Measurements from ENCODE around the gene CTU2. TPM values are rescaled to one million over a fixed set of nuclear protein-coding genes. Genes with fewer than 3 reads are reported as not detected.

The CTU2 gene
- total and polyA plus RNA-seq, 2 experiments from 2014 or later, result 5.9 to 19.5 TPM

DNA sequence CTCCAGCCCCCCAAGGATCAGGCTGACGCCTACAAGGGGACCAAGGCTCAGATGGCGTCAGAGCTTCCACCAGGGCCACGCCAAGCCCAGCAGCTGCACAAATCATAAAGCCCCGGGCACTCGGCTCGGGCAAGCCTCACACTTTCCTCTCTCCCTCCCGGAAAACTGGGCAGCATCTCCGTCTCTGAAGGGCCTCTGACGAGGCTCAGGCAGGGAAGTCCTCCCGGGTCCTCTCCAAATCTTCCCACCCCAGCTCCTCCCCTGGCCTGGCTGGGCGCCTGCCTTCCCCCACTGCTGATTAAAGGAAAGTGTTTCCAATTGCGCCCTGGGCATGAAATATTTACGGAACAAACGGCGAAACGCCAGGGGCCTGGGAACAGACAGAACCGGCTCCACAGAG, 40.2 kb downstream of the CTU2 start:
- no peaks in the 10 kb centered on the region for H3K27me3 ChIP-seq
- DNase-seq (ENCODE audit: low spot score), result no peak
- TF ChIP-seq EZH2phosphoT487 (IDR thresholded peaks at IDR 0.05; ENCODE audit: low read depth, severe bottlenecking, unreplicated experiment) (no peak), EZH2 (IDR thresholded peaks at IDR 0.05; ENCODE audit: borderline replicate concordance) (no peak)
- TF ChIP-seq, protein P1, sequence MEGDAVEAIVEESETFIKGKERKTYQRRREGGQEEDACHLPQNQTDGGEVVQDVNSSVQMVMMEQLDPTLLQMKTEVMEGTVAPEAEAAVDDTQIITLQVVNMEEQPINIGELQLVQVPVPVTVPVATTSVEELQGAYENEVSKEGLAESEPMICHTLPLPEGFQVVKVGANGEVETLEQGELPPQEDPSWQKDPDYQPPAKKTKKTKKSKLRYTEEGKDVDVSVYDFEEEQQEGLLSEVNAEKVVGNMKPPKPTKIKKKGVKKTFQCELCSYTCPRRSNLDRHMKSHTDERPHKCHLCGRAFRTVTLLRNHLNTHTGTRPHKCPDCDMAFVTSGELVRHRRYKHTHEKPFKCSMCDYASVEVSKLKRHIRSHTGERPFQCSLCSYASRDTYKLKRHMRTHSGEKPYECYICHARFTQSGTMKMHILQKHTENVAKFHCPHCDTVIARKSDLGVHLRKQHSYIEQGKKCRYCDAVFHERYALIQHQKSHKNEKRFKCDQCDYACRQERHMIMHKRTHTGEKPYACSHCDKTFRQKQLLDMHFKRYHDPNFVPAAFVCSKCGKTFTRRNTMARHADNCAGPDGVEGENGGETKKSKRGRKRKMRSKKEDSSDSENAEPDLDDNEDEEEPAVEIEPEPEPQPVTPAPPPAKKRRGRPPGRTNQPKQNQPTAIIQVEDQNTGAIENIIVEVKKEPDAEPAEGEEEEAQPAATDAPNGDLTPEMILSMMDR (IDR thresholded peaks at IDR 0.05; ENCODE audit: poor library complexity), result no peak
- H3K36me3 ChIP-seq (replicated peaks; ENCODE audit: insufficient read depth, low read depth), result no peaks in the 10 kb centered on the region
- H2AFZ ChIP-seq, result no peak overlapping the region
- no peaks in the 10 kb centered on the region for H4K20me1 ChIP-seq (ENCODE audit: insufficient read depth, poor library complexity, severe bottlenecking)
- H3K79me2 ChIP-seq, result no peaks in the 10 kb centered on the region
- H3K4me2 ChIP-seq, result no peak overlapping the region
- whole genome bisulfite sequencing (ENCODE audit: low lambda C conversion rate, missing lambda C conversion rate), result 74% methylated on average over 17 of the region's 17 CpGs
- no peaks in the 10 kb centered on the region for H3K4me1 ChIP-seq (ENCODE audit: insufficient read depth)
- no peaks in the 10 kb centered on the region for H3K9me2 ChIP-seq (replicated peaks; ENCODE audit: insufficient read depth)
- no peak overlapping the region for H3K27ac ChIP-seq
- H3K9me3 ChIP-seq (ENCODE audit: low read depth), result no peaks in the 10 kb centered on the region
- H3K4me3 ChIP-seq, result no peak overlapping the region

DNA sequence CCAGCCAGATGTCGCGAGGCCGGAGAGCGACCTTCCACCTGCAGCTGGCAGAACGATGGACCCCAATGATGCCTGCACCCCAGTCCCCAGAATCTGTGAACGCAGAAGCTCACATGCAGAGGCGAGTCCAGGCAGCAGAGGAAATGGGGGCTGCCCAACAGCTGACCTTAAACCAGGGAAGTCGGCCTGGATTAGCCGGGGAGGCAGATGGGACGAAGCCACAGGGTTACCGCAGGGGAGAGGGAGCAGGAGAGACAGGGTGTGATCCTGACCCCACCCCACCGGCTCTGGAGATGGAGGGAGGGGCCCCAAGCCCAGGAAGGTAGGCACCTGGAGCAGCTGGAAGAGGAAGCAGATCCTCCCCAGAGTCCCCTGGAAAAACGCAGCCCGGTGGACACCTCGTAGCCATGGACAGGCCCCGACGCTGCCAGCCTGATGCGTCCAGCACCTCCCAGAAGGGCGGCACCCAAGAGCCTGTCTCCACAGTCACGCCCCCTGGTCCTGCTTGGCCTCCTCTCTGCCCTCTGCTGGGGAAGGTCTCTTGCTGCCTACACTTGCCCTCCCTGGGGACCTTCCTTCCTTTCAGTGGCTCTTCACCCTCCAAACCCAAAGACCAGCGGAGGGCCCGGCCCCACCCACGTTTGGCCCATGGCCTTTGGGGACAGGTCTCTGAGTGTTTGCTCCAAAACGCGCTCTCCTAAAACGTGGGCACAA, 41.4 kb downstream of the CTU2 start:
- Histone ChIP-seq H3K36me3 (replicated peaks; ENCODE audit: insufficient read depth, low read depth) (no peaks in the 10 kb centered on the region), H3K4me2 (no peak overlapping the region), H3K4me3 (no peak overlapping the region), H4K20me1 (ENCODE audit: insufficient read depth, poor library complexity, severe bottlenecking) (no peaks in the 10 kb centered on the region), H3K27me3 (no peaks in the 10 kb centered on the region), H3K27ac (no peak overlapping the region), H3K9me2 (replicated peaks; ENCODE audit: insufficient read depth) (no peaks in the 10 kb centered on the region), H2AFZ (no peak overlapping the region), H3K79me2 (no peaks in the 10 kb centered on the region), H3K4me1 (ENCODE audit: insufficient read depth) (no peaks in the 10 kb centered on the region), H3K9me3 (ENCODE audit: low read depth) (no peaks in the 10 kb centered on the region)
- no peak for DNase-seq (ENCODE audit: low spot score)
- 91% methylated on average over 22 of the region's 26 CpGs for WGBS (ENCODE audit: low lambda C conversion rate, missing lambda C conversion rate)
- TF ChIP-seq EZH2phosphoT487 (IDR thresholded peaks at IDR 0.05; ENCODE audit: low read depth, severe bottlenecking, unreplicated experiment) (no peak), EZH2 (IDR thresholded peaks at IDR 0.05; ENCODE audit: borderline replicate concordance) (no peak)
- TF ChIP-seq, protein P1 (IDR thresholded peaks at IDR 0.05; ENCODE audit: poor library complexity), result peak; percentile 6

DNA sequence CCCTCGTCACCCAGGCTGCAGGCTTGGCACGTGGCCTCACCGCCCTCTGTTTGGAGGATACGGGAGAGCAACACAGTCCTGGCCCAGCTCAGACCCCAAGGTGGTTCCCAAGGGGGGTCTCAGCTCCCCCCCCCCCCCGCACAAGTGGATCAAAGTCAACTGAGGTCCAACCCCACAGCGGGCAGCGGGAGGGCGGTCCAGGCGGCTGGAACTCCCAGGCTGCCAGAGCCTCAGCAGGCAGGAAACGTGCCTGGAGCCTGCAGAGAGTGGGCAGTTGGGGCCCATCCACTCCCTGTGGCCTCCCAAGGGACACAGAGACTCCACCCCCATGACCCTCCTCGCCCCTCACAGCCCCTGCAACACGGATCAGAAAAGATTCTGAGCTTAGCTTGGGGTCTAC, 42.1 kb downstream of the CTU2 start:
- H3K27me3 ChIP-seq, result no peaks in the 10 kb centered on the region
- no peaks in the 10 kb centered on the region for H3K79me2 ChIP-seq
- H3K9me2 ChIP-seq (replicated peaks; ENCODE audit: insufficient read depth), result no peaks in the 10 kb centered on the region
- no peak for DNase-seq (ENCODE audit: low spot score)
- H3K27ac ChIP-seq, result no peak overlapping the region
- no peaks in the 10 kb centered on the region for H3K4me1 ChIP-seq (ENCODE audit: insufficient read depth)
- TF ChIP-seq EZH2 (IDR thresholded peaks at IDR 0.05; ENCODE audit: borderline replicate concordance) (no peak), EZH2phosphoT487 (IDR thresholded peaks at IDR 0.05; ENCODE audit: low read depth, severe bottlenecking, unreplicated experiment) (no peak)
- TF ChIP-seq, protein P1 (IDR thresholded peaks at IDR 0.05; ENCODE audit: poor library complexity), result no peak
- no peak overlapping the region for H3K4me3 ChIP-seq
- no peaks in the 10 kb centered on the region for H3K36me3 ChIP-seq (replicated peaks; ENCODE audit: insufficient read depth, low read depth)
- no peaks in the 10 kb centered on the region for H3K9me3 ChIP-seq (ENCODE audit: low read depth)
- no peaks in the 10 kb centered on the region for H4K20me1 ChIP-seq (ENCODE audit: insufficient read depth, poor library complexity, severe bottlenecking)
- no peak overlapping the region for H2AFZ ChIP-seq
- H3K4me2 ChIP-seq, result no peak overlapping the region
- 89% methylated on average over 12 of the region's 12 CpGs for WGBS (ENCODE audit: low lambda C conversion rate, missing lambda C conversion rate)

Data from hepatocyte (in vitro differentiated cells).